ENCODE measurements around the gene CTDSPL.
A peak's percentile ranks its signal among the peaks of the same experiment; 100 is the strongest.

Gene CTDSPL

DNA sequence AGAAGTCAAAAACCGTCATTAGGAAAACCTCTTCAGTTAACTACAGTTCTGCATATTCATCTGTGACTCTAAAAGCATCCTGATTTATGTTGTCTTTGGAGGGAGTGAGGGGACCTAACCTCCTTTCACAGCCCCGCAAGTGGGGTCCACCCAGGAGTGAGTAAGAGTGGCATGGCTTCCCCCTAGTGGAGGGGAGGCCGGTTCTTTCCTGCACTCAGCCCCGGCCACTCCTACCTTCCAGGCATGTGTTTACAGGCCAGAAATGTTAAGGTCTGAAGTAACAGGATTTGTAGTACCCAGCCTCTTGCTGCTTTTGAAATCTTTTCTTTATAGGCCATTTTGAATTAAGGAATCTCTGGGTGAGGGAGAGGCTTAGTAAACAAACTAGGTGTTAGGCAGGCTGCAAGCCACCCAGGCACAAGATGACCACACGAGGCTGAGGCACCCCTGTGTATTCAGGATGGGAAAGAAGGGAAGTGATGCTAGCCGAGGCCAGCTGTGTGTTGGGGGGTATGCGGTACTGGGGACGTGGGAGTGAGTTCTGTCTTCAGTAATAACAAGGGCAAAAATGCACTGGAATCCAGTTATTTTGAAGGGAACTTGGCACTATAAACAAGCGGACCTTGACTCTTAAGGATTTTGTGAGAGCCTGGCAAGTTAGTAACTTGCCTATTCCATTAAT, 50.5 kb downstream of the CTDSPL start:
- DNase-seq (ENCODE audit: low read depth) = no peak
- in situ Hi-C loops (cut with HindIII; ENCODE audit: low sequenced_read_pairs) = no loop called here
- TF ChIP-seq, protein P1, sequence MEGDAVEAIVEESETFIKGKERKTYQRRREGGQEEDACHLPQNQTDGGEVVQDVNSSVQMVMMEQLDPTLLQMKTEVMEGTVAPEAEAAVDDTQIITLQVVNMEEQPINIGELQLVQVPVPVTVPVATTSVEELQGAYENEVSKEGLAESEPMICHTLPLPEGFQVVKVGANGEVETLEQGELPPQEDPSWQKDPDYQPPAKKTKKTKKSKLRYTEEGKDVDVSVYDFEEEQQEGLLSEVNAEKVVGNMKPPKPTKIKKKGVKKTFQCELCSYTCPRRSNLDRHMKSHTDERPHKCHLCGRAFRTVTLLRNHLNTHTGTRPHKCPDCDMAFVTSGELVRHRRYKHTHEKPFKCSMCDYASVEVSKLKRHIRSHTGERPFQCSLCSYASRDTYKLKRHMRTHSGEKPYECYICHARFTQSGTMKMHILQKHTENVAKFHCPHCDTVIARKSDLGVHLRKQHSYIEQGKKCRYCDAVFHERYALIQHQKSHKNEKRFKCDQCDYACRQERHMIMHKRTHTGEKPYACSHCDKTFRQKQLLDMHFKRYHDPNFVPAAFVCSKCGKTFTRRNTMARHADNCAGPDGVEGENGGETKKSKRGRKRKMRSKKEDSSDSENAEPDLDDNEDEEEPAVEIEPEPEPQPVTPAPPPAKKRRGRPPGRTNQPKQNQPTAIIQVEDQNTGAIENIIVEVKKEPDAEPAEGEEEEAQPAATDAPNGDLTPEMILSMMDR (IDR thresholded peaks at IDR 0.05; ENCODE audit: low read depth, low read length, missing control alignments) = peak; percentile 7
- H3K4me3 ChIP-seq (ENCODE audit: low read depth, low read length) = no peak overlapping the region

DNA sequence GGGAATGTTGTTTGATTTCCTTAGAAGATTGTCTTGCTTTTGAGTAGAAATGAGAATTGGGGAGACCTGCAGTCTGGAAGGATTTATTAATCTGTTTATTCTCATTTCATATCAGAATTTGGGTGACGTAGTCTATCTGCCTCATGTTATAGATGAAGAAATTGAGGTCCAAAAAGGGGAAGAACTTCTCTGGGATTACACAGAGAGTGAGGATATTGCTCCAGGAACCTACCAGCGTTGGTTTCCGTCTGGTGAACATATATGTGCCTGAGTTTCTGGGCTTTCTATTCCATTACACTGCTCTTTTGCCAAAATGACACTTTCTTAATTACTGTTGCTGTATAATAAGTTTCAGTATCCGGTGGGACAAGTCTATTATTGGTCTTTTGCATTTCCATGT, 51.8 kb downstream of the CTDSPL start:
- in situ Hi-C loops (cut with HindIII; ENCODE audit: low sequenced_read_pairs) = no loop called here
- no peak for DNase-seq (ENCODE audit: low read depth)
- H3K4me3 ChIP-seq (ENCODE audit: low read depth, low read length) = no peak overlapping the region
- TF ChIP-seq, protein P1 (IDR thresholded peaks at IDR 0.05; ENCODE audit: low read depth, low read length, missing control alignments) = no peak

DNA sequence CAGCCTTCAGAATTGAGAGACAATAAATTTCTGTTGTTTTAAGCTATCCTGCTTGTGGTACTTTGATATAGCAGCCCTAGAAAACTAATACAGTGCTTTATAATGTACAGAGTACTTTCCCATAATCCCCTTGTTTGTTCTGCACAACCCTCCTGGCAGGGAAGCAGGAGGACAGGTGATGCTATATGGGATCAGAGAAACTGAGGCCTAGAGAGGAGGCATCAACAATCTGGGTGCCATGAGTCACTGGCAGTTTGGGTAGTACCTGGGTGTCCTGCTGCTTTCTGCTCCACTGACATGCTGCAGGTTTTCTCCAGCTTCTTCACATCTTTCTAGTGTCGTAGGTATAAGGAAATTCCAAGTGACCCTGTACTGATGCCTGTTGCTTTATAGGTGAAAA, 55.0 kb downstream of the CTDSPL start:
- TF ChIP-seq, protein P1 (IDR thresholded peaks at IDR 0.05; ENCODE audit: low read depth, low read length, missing control alignments) = no peak
- DNase-seq (ENCODE audit: low read depth) = no peak
- in situ Hi-C loops (cut with HindIII; ENCODE audit: low sequenced_read_pairs) = no loop called here
- no peak overlapping the region for H3K4me3 ChIP-seq (ENCODE audit: low read depth, low read length)

DNA sequence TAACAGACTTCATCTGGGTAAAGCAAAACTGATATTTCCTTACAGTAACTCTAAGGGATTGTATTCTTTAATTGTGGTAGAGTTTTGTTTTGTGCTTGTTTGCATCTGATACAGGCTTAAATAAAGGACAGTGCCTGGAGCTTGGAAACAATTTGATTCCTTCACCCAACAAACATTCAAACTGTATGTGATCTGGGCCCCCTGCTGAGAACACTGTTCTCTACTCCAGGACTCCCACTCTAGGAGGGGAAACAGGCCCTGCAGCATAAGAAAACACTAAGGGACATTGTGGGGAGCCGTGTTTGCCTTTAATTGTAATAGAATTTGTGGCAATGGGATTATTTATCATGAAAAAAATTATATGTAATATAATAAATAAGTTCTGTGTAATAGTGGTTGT, 56.9 kb downstream of the CTDSPL start:
- TF ChIP-seq, protein P1 (IDR thresholded peaks at IDR 0.05; ENCODE audit: low read depth, low read length, missing control alignments) = no peak
- no peak overlapping the region for H3K4me3 ChIP-seq (ENCODE audit: low read depth, low read length)
- DNase-seq (ENCODE audit: low read depth) = no peak
- in situ Hi-C loops (cut with HindIII; ENCODE audit: low sequenced_read_pairs) = no loop called here

DNA sequence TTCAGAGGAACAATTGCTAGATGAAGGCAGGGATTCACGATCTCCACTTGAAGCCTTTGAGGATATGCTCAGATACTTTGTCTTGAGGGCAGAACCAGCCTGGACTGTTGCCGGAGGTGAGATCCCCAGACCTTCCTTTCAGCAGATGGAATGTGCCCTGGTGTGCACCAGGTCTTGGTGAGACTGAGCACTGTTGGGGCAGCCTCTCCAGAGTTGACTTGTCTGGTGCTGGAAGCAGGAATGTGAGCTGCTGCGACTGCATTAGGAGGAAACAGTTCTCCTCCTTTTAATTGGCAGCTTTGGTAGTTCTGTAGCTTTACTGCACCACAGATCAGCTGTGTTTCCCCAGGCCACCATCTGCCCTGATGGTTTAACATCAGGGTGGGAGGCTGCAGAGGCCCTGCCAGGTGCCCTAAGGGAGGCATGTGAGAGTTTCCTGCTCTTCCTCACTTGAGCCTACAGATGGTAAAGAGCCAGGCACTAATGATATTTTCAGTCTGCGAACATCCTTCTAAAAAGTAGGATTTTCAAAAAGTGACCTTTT, 58.5 kb downstream of the CTDSPL start:
- TF ChIP-seq, protein P1 (IDR thresholded peaks at IDR 0.05; ENCODE audit: low read depth, low read length, missing control alignments) = no peak
- in situ Hi-C loops (cut with HindIII; ENCODE audit: low sequenced_read_pairs) = no loop called here
- no peak for DNase-seq (ENCODE audit: low read depth)
- no peak overlapping the region for H3K4me3 ChIP-seq (ENCODE audit: low read depth, low read length)

DNA sequence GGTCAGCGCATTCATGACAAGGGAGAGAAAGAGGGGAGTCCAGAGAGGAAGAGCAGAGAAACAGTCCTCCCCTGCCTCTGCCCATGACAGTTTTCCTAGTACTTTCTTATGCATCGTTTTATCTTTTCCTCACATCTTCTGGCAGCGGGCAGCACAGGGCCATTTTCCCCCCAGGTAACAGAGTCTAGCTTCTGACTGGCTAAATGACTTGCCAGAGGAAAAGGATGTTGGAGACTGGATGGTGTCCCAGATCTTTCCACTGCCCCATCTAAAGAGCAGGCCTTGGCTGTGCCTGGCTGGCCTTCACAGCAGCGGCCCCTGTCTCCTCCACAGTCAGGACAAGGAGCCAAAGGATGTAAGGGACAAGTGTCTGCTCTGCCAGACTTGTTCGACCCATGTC, 59.3 kb downstream of the CTDSPL start:
- no peak overlapping the region for H3K4me3 ChIP-seq (ENCODE audit: low read depth, low read length)
- in situ Hi-C loops (cut with HindIII; ENCODE audit: low sequenced_read_pairs) = no loop called here
- TF ChIP-seq, protein P1 (IDR thresholded peaks at IDR 0.05; ENCODE audit: low read depth, low read length, missing control alignments) = no peak
- no peak for DNase-seq (ENCODE audit: low read depth)
